Gastrocnemius medialis (tissue), 4 donors: ENCODE results near the gene CCDC74A.
"Not testable (repeated sequence)": the region's sequence is repeated elsewhere in the genome, so short reads cannot be mapped to it uniquely, and the experiment has no call there.

ENCODE experiments used
- POLR2A ChIP-seq, 2 donors: fragments of 450-650 bp; IDR thresholded peaks; one replicate each; pipeline ENCODE4 v1.6.1; 2017; ENCODE audit warnings: antibody characterized with exemption in 2 of 2, mild to moderate bottlenecking in 2 of 2, moderate library complexity in 2 of 2
- TF ChIP-seq, protein P1 (sequence below), 5 experiments: fragments of 450-650 bp in 3 of 5; fragments of 200-600 bp in 2 of 5; sonication (generic) in 2 of 5; IDR thresholded peaks in 4 of 5; conservative IDR thresholded peaks in 1 of 5; 1 replicate in 4 of 5; 2 replicates in 1 of 5; pipeline ENCODE4 v1.5.1; 2016 to 2019; ENCODE audit warnings: antibody characterized with exemption in 5 of 5, mild to moderate bottlenecking in 3 of 5, moderate library complexity in 3 of 5

DNA sequence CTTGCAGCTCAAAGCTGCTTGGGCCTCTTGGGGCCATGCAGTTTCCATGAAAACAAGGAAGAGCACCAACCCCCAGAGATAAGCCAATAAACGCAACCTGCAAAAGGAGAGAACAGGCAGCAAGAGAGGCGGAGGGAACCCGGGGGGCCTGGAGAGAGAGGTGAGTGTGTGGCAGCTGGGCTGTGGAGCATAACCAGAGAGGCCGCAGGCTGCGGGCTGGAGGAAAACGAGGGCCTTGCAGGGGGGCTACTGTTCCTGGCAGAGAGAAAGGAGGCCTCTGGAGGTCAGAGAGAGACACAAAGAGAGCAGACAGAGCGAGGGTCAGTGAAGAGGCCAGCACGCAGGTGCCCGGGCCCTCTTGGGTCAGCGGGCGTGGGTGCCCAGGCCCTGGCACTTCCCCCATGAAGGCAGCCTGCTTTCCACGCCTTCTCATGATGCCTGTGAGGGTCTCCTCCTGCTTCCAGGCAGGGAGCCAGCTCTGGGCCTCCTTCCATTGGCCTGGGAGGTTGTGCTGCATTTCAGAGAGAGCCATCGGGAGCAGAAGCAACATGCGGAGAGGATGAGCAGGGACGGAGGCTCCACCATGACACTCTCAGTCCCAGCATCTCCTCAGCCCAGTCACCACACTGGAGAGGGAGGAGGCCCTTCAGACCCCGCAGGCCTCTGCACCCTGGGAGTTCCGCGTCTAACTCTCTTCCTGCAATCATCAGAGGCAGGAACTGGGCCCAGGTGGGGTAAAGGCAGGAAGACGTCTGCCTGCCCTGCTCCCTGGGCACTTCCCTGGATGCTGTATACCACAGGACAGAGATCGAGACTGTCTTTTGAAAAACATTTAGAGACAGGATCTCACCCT lies 36.8 kb upstream of the CCDC74A start:
- TF ChIP-seq, protein P1, sequence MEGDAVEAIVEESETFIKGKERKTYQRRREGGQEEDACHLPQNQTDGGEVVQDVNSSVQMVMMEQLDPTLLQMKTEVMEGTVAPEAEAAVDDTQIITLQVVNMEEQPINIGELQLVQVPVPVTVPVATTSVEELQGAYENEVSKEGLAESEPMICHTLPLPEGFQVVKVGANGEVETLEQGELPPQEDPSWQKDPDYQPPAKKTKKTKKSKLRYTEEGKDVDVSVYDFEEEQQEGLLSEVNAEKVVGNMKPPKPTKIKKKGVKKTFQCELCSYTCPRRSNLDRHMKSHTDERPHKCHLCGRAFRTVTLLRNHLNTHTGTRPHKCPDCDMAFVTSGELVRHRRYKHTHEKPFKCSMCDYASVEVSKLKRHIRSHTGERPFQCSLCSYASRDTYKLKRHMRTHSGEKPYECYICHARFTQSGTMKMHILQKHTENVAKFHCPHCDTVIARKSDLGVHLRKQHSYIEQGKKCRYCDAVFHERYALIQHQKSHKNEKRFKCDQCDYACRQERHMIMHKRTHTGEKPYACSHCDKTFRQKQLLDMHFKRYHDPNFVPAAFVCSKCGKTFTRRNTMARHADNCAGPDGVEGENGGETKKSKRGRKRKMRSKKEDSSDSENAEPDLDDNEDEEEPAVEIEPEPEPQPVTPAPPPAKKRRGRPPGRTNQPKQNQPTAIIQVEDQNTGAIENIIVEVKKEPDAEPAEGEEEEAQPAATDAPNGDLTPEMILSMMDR (IDR thresholded peaks at IDR 0.05 in 4 of 5, conservative IDR thresholded peaks at IDR 0.05 in 1 of 5), result not testable (repeated sequence)
- not testable (repeated sequence) for TF ChIP-seq POLR2A (IDR thresholded peaks at IDR 0.05)
